HL-60 (cell line): ENCODE measurements around the gene TMEM123.

Experiments
- DNase-seq, 2 experiments: peaks; one replicate each; pipeline ENCODE4 v3.0.0-alpha.2; 2010 to 2020; ENCODE audit warnings: low read depth in 1 of 2, low spot score in 1 of 2
- H3K27ac ChIP-seq: fragments of 250-450 bp; sonication (Bioruptor Pico); replicated peaks from 2 replicates; pipeline ENCODE4 v1.5.1; 2020; ENCODE audit warnings: mild to moderate bottlenecking, moderate library complexity
- H3K27me3 ChIP-seq: fragments of 250-450 bp; sonication (Bioruptor Pico); 2 replicates; pipeline ENCODE4 v1.5.1; 2021; ENCODE audit warnings: mild to moderate bottlenecking, moderate library complexity; ENCODE audit not compliant: insufficient read depth, poor library complexity, severe bottlenecking
- H3K4me3 ChIP-seq: replicated peaks from 2 replicates; pipeline ENCODE4 v1.5.1; 2011; ENCODE audit warnings: mild to moderate bottlenecking, control low read depth, low read length; ENCODE audit not compliant: insufficient read depth
- GABPA ChIP-seq: IDR thresholded peaks from 2 replicates; pipeline ENCODE4 v1.6.1; 2012; ENCODE audit warnings: low read depth
- POLR2AphosphoS5 ChIP-seq: IDR thresholded peaks from 2 replicates; pipeline ENCODE4 v1.6.1; 2012; ENCODE audit warnings: low read depth
- SPI1 ChIP-seq: IDR thresholded peaks from 2 replicates; pipeline ENCODE4 v1.6.1; 2012; ENCODE audit warnings: low read depth, mild to moderate bottlenecking, borderline replicate concordance
- TF ChIP-seq, protein P1 (sequence below): IDR thresholded peaks from one replicate; pipeline ENCODE4 v1.5.1; 2011; ENCODE audit warnings: low read length, control low read depth, inconsistent platforms; ENCODE audit not compliant: insufficient read depth
- TF ChIP-seq, protein P2 (sequence below): IDR thresholded peaks from 2 replicates; pipeline ENCODE4 v1.6.1; 2012; ENCODE audit warnings: low read depth; ENCODE audit not compliant: insufficient replicate concordance

TMEM123 gene

GRCh38 chr11:102383839-102384238, 68.7 kb downstream of the TMEM123 start:
- Histone ChIP-seq H3K27me3 (no peaks in the 10 kb centered on the region), H3K4me3 (no peak overlapping the region), H3K27ac (no peak overlapping the region)
- TF ChIP-seq, protein P1, sequence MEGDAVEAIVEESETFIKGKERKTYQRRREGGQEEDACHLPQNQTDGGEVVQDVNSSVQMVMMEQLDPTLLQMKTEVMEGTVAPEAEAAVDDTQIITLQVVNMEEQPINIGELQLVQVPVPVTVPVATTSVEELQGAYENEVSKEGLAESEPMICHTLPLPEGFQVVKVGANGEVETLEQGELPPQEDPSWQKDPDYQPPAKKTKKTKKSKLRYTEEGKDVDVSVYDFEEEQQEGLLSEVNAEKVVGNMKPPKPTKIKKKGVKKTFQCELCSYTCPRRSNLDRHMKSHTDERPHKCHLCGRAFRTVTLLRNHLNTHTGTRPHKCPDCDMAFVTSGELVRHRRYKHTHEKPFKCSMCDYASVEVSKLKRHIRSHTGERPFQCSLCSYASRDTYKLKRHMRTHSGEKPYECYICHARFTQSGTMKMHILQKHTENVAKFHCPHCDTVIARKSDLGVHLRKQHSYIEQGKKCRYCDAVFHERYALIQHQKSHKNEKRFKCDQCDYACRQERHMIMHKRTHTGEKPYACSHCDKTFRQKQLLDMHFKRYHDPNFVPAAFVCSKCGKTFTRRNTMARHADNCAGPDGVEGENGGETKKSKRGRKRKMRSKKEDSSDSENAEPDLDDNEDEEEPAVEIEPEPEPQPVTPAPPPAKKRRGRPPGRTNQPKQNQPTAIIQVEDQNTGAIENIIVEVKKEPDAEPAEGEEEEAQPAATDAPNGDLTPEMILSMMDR: no peak
- TF ChIP-seq, protein P2, sequence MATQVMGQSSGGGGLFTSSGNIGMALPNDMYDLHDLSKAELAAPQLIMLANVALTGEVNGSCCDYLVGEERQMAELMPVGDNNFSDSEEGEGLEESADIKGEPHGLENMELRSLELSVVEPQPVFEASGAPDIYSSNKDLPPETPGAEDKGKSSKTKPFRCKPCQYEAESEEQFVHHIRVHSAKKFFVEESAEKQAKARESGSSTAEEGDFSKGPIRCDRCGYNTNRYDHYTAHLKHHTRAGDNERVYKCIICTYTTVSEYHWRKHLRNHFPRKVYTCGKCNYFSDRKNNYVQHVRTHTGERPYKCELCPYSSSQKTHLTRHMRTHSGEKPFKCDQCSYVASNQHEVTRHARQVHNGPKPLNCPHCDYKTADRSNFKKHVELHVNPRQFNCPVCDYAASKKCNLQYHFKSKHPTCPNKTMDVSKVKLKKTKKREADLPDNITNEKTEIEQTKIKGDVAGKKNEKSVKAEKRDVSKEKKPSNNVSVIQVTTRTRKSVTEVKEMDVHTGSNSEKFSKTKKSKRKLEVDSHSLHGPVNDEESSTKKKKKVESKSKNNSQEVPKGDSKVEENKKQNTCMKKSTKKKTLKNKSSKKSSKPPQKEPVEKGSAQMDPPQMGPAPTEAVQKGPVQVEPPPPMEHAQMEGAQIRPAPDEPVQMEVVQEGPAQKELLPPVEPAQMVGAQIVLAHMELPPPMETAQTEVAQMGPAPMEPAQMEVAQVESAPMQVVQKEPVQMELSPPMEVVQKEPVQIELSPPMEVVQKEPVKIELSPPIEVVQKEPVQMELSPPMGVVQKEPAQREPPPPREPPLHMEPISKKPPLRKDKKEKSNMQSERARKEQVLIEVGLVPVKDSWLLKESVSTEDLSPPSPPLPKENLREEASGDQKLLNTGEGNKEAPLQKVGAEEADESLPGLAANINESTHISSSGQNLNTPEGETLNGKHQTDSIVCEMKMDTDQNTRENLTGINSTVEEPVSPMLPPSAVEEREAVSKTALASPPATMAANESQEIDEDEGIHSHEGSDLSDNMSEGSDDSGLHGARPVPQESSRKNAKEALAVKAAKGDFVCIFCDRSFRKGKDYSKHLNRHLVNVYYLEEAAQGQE: no peak
- TF ChIP-seq POLR2AphosphoS5 (no peak), SPI1 (no peak)
- DNase-seq: no peak

DNA sequence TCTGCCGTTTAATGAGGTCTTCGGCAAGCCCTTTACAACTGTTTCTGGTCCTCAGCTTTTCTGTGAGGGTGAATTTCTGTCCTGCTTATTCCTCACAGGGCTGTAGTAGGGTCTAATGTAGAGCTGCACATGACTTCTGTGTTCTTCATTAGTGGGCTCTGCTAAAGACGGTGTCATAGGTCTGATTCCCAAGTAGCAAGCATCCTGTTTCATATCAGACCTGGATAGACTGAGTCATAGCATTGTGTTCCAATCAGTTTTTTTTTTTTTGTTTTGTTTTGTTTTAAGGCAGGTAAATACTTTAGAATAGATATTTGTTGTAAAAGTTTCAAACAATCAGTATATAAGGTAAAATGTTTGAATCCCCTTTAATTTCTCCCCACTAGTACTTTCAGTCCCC, 70.2 kb downstream of the TMEM123 start:
- H3K27ac ChIP-seq: no peak overlapping the region
- H3K27me3 ChIP-seq: no peaks in the 10 kb centered on the region
- no peak for DNase-seq
- H3K4me3 ChIP-seq: no peak overlapping the region
- TF ChIP-seq, protein P1: no peak
- TF ChIP-seq GABPA (no peak), SPI1 (no peak), POLR2AphosphoS5 (no peak)
- TF ChIP-seq, protein P2: no peak

DNA sequence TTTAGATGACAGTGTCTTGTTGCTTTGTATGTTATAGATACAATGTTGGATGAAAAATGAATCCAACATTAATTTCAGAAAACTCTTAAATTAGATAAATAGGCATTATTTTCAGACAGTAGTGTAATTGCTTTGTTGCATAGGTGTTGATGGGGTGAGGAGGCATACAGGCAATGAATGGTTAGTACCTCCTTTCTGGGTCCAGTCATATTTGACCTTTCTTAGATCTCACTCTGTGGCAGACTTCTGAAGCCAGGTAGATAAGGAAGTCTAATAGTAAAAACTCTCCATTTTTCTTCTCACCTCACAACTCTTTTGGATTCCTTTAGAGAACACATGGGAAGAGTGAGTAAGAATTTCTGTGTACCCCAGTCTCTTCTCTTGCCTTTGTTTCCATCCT, 73.7 kb downstream of the TMEM123 start:
- H3K27me3 ChIP-seq: no peaks in the 10 kb centered on the region

More for the DNA sequence above, 73.7 kb downstream of the TMEM123 start:
- Histone ChIP-seq H3K4me3 (no peak overlapping the region), H3K27ac (no peak overlapping the region)
- DNase-seq: no peak
- no peak for TF ChIP-seq POLR2AphosphoS5
- TF ChIP-seq GABPA: no peak
- TF ChIP-seq, protein P1: no peak
- TF ChIP-seq, protein P2: no peak
- no peak for TF ChIP-seq SPI1
